Stomach smooth muscle (tissue), 2 donors: ENCODE results near the gene TPP1.

Experiments used
- H3K27ac ChIP-seq: one replicate; pipeline ENCODE4 v1.7.0; 2013; ENCODE audit warnings: mild to moderate bottlenecking, low read length, inconsistent platforms
- H3K27me3 ChIP-seq, 2 donors: one replicate each; pipeline ENCODE4 v1.7.0; 2013; ENCODE audit warnings: low read length in 2 of 2; ENCODE audit not compliant: insufficient read depth in 2 of 2, control insufficient read depth in 1 of 2
- H3K36me3 ChIP-seq, 2 donors: one replicate each; pipeline ENCODE4 v1.7.0; 2013; ENCODE audit warnings: low read length in 2 of 2; ENCODE audit not compliant: control insufficient read depth in 2 of 2, insufficient read depth in 2 of 2
- H3K4me1 ChIP-seq: one replicate; pipeline ENCODE4 v1.7.0; 2013; ENCODE audit warnings: low read length; ENCODE audit not compliant: control insufficient read depth, insufficient read depth
- H3K4me3 ChIP-seq, 2 donors: one replicate each; pipeline ENCODE4 v1.7.0; 2013; ENCODE audit warnings: low read length in 2 of 2
- H3K9ac ChIP-seq, 2 donors: one replicate each; pipeline ENCODE4 v1.7.0; 2013; ENCODE audit warnings: low read length in 2 of 2, mild to moderate bottlenecking in 1 of 2
- H3K9me3 ChIP-seq, 2 donors: one replicate each; pipeline ENCODE4 v1.7.0; 2013; ENCODE audit warnings: low read length in 2 of 2; ENCODE audit not compliant: control insufficient read depth in 2 of 2
- donor health status: healthy.
- donor health status: Pancreatic carcinoma.

The TPP1 gene

DNA sequence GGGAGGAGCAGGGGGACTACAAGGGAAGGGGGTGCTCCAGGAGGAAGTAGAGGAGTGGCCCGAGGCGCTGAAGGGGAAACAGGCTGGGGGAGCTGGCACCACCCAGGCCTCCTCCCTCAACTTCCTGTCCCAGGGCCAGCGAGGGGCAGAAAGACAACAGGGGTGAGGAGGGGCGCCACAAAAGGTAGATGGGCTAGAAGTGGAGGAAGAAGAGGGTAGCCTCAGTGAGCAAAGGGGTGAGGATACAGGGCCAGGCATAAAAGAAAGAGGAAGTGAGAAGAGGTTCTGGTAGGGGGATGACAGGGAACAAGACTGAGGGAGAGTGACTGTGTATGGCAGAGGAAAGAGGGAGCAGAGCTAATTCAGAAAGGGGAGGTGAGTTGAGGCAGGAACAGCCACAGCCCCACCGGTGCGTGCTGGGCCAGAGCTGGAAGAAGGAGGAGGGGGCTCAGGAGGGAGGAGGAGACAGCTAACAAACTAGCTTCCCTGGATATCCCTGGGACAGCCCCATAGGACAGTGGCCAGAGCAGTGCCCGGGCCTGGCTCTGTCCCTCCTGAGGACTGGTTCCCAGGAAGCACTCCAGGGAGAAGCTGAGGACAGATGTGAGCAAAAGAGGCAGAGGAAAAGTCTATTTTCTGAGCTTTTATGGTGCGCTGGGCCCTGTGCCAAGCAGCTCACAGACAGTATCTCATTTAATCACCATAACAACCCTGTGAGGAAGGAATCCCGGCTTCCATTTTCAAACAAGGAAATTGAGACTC is 27.9 kb upstream of the TPP1 start:
- Histone ChIP-seq H3K9ac (peak overlapping the region in 1 of 2 donors; percentile 28), H3K27ac (peak overlapping the region; percentile 80), H3K27me3 (no peaks in the 10 kb centered on the region), H3K9me3 (no peaks in the 10 kb centered on the region), H3K36me3 (no peaks in the 10 kb centered on the region), H3K4me3 (peak overlapping the region in 1 of 2 donors; percentile 60), H3K4me1 (peaks cover 32% of the 10 kb centered on the region)

DNA sequence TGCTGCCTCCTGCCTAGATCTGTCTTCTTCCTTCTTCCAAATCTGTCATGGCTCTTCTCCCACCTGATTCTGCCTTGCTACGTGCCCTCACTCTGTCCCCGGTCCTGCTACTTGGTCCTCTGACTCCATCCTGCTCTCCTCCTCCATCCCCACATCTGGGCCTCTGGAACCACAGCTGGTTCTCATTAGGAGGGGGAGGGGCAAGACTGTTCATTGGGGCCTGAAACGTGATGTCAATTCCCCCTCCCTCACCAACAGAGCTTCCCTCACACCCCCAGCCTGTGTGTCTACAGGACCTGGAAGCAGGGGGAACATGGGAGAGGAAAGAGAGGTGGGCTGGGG is 27.3 kb upstream of the TPP1 start:
- peak overlapping the region; percentile 80 for H3K27ac ChIP-seq
- H3K36me3 ChIP-seq: no peaks in the 10 kb centered on the region
- peak overlapping the region in 1 of 2 donors; percentile 60 for H3K4me3 ChIP-seq
- H3K9me3 ChIP-seq: no peaks in the 10 kb centered on the region
- H3K27me3 ChIP-seq: no peaks in the 10 kb centered on the region
- H3K9ac ChIP-seq: peak overlapping the region; percentile 28 to 29
- peaks cover 35% of the 10 kb centered on the region for H3K4me1 ChIP-seq

DNA sequence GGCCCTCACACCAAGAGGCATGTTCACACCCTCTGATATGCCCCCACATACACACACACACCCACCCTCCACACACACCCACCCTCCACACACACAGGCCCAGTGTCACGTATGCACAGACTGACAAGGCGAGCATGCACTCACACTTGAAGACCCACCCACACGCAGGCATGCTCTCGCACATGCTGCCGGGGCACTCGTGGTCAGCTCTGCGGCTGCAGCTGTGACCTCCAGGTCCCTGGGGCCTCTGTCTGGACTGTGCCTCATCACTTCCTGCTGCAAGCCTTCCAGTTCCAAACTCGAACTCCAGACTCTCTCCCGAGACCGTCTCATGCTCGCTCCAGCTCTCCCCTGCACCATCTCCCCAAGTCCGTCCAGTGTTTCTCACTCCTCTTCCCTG is 26.8 kb upstream of the TPP1 start:
- peak overlapping the region; percentile 80 for H3K27ac ChIP-seq
- peak overlapping the region in 1 of 2 donors; percentile 60 for H3K4me3 ChIP-seq
- peaks cover 0 to 1% of the 10 kb centered on the region in 2 donors for H3K36me3 ChIP-seq
- peaks cover 38% of the 10 kb centered on the region for H3K4me1 ChIP-seq
- no peaks in the 10 kb centered on the region for H3K27me3 ChIP-seq
- no peaks in the 10 kb centered on the region for H3K9me3 ChIP-seq
- H3K9ac ChIP-seq: peak overlapping the region in 1 of 2 donors; percentile 29

DNA sequence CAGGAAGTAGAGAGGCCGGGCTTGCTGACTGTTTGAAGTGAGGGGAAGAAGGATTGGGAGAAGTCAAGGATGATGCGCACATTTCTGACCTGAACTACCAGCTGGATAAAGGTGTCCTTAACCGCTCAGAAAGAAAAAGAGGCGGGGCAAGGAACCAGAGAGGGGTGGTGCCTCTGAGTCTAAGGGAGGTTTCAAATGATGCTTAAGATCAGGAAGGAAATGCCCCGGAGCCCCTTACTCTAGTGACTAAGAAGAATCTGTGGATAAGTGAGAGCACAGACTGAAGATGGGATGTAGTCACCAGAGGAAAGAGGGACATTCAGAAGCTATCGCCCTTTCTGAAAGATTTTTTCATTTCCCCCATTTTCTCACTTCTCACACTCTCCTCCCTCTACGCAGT is 23.7 kb upstream of the TPP1 start:
- Histone ChIP-seq H3K36me3 (peaks cover 18 to 19% of the 10 kb centered on the region in 2 donors), H3K27ac (no peak overlapping the region), H3K9me3 (no peaks in the 10 kb centered on the region), H3K9ac (no peak overlapping the region), H3K4me1 (peaks cover 48% of the 10 kb centered on the region), H3K27me3 (no peaks in the 10 kb centered on the region), H3K4me3 (no peak overlapping the region)

DNA sequence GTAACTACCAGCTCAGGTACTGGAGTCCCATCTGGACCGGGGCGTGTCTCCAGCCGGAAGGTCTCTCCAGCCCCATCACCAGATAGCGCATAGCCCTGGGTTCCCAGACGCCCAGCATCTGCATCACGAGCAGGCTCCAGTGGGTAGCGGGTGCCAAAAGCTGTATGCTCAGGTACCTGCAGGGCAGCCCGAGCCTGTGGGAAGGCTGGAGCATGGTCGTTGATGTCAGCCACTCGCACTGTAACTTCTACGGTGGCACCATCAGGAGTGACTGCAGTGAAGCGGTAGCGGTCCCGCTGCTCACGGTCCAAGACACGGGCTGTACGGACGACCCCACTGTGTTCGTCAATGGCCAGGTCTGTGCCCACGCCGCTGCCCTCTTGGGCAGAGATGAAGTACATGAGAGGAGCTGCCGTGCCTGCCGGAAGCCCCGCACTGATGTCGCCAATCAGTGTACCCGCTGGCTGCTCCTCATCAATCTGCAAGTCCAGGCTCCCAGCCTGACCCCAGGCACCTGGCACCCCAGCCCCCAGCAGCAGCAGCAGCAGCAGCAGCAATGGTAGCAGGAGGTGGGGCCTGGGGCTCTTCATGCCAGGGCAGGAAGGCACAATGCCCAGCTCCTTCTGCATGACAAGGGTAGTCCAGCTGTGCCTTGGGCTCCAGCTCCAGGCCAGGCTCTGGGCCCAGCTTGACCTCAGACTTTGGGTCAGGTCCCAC is 21.9 kb upstream of the TPP1 start:
- H3K9me3 ChIP-seq: no peaks in the 10 kb centered on the region
- no peak overlapping the region for H3K9ac ChIP-seq
- peaks cover 18 to 19% of the 10 kb centered on the region in 2 donors for H3K36me3 ChIP-seq
- no peak overlapping the region for H3K4me3 ChIP-seq
- H3K27ac ChIP-seq: no peak overlapping the region
- no peaks in the 10 kb centered on the region for H3K27me3 ChIP-seq
- peaks cover 42% of the 10 kb centered on the region for H3K4me1 ChIP-seq

DNA sequence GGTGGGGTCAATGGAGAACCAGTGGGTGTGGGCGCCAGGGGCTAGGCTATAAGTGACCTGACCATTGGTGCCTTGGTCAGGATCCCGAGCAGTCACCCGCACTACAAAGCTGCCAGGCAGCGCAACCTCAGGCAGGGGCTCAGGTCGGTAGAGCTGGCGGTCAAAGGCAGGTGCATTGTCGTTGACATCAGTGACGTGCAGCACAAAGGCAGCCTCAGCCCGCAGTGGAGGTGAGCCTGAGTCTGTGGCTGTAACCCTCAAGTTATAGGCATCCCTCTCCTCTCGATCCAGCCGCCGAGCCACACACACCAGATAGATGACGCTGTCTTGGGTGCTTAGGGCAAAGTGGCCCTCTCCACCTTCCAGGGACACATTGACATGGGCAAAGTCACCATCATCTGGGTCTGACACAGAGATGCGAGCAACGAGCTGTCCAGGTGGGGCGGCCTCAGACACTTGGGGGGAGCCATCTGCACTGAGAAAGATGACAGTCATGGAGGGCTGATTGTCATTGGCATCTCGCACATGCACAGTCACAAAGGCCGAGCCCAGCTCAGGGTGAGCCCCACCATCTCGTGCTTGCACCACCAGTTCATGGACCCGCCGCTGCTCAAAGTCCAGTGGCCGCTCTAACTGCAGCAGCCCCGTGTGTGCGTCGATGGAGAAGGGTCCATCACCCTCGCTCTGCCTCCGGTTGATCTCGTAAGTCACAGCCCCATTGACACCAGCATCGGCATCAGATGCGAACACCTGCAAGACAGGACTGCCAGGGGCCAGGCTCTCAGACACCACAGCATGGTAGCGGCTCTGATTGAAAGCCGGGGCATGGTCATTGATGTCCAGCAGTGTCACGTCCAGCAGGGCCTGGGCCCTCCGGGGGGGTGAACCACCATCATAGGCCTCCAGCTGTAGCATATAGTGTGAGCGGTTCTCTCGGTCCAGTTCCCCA is 21.1 kb upstream of the TPP1 start:
- Histone ChIP-seq H3K9ac (no peak overlapping the region), H3K4me3 (no peak overlapping the region), H3K27ac (no peak overlapping the region), H3K27me3 (no peaks in the 10 kb centered on the region), H3K4me1 (peaks cover 43% of the 10 kb centered on the region), H3K36me3 (peaks cover 18 to 19% of the 10 kb centered on the region in 2 donors), H3K9me3 (no peaks in the 10 kb centered on the region)

DNA sequence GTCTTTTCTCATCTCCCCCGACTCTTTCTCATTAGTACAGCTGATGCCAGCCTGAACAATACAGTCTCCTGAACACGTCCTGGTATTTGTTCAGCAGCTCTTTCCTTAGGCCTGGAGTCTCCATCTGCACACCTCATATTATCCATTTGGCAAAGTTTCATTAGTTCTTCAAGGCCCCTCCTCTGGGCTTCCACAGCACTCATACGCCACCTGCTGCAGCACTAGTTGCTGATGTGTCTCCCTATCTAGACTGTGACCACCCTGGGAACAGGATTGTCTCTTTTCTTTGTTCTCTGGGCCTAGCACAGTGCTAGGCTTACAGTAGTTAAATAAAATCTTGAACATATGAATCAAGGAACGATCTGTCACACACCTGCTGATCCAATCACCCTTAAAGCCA is 19.2 kb upstream of the TPP1 start:
- Histone ChIP-seq H3K36me3 (peaks cover 19% of the 10 kb centered on the region in 2 donors), H3K9me3 (no peaks in the 10 kb centered on the region), H3K9ac (no peak overlapping the region), H3K27me3 (no peaks in the 10 kb centered on the region), H3K4me3 (peak overlapping the region in 1 of 2 donors; percentile 44), H3K27ac (peak overlapping the region; percentile 62), H3K4me1 (peaks cover 48% of the 10 kb centered on the region)

DNA sequence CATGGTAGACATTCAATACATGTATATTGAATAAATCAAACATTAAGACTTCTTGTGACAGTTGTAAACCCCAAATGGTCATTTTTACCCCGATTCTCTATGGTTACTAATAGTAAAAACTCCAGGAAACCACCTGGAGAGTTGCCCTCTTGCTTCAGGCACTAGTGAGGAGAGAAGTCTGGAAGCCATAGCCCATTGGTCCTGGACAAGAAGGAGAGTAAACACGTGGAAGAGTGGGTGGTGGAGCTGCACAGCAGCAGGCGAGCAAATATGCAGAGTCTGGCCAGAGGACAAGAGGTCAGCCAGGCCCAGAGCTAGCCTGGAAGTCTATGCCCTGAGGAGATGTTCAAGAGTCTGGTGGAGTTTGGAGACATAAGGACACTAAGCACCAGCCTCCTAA is 18.6 kb upstream of the TPP1 start:
- H3K9ac ChIP-seq: no peak overlapping the region
- H3K36me3 ChIP-seq: peaks cover 22 to 24% of the 10 kb centered on the region in 2 donors
- H3K27me3 ChIP-seq: no peaks in the 10 kb centered on the region
- peak overlapping the region; percentile 62 for H3K27ac ChIP-seq
- peaks cover 52% of the 10 kb centered on the region for H3K4me1 ChIP-seq
- H3K4me3 ChIP-seq: no peak overlapping the region
- H3K9me3 ChIP-seq: no peaks in the 10 kb centered on the region

DNA sequence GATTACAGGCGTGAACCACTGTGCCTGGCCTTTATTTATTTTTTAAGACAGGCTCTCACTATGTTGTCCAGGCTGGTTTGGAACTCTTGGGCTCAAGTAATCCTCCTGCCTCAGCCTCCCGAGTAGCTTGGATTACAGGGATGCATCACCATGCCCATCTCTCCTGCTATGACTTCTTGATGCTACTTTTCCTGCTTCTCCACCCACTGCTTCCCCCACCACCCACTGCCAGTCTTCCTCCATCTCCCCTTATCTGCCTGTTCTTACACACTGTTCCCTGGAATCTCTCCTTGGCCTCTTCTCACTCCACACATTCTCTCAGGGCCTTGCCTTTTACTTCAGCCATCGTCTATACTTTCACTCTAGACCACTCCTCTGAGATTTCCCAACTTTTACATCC is 17.3 kb upstream of the TPP1 start:
- Histone ChIP-seq H3K9me3 (no peaks in the 10 kb centered on the region), H3K4me3 (no peak overlapping the region), H3K27ac (peak overlapping the region; percentile 62), H3K9ac (no peak overlapping the region), H3K4me1 (peaks cover 48% of the 10 kb centered on the region), H3K36me3 (peaks cover 36% of the 10 kb centered on the region in 2 donors), H3K27me3 (no peaks in the 10 kb centered on the region)

DNA sequence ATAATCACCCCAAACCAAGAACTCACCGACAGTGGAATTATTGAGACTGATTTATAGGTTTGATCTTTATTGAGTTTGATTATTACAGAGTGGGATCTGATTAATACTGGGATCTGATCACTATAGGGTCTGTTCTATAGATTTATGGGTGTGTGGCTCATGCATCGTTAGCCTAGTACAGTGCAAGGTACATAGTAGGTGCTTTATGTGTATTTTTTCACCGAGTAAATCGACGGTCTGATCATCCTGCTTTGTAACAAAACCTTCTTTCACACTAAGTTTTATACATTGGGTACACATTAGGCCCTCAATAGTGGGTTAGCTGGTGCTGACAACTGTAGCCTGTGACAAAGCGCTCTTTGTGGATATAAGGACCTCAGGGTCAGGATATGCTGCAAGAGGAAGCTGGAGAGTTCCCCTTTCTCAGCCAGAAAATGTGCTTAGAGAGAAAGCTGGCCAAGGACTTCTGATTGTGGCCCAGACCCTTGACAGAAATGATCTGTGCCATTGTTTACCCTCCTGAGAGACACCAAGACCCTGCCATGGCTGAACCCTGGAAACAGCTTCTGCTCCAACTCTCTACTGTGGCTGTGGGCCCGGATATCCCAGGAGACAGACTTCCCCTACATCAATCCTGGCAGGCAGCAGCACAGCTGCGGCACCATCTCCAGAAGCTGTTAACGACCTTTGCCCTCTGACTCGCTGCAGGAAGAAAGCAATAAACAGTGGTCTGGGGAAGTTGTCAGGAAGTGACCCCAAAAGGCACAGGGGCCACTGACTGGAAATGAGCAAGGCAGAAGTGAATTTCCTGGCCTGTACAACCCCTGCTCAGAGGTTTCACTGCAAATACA is 16.1 kb upstream of the TPP1 start:
- Histone ChIP-seq H3K4me1 (peaks cover 46% of the 10 kb centered on the region), H3K36me3 (peaks cover 34 to 35% of the 10 kb centered on the region in 2 donors)

More for the DNA sequence above, 16.1 kb upstream of the TPP1 start:
- H3K9ac ChIP-seq: peak overlapping the region; percentile 1 to 4
- H3K27me3 ChIP-seq: no peaks in the 10 kb centered on the region
- H3K27ac ChIP-seq: peak overlapping the region; percentile 58
- H3K9me3 ChIP-seq: no peaks in the 10 kb centered on the region
- peak overlapping the region in 1 of 2 donors; percentile 35 for H3K4me3 ChIP-seq
